Hepatocyte (in vitro differentiated cells): Measurements from ENCODE around the gene KCNC4. TPM values are rescaled to one million over a fixed set of nuclear protein-coding genes. Genes with fewer than 3 reads are reported as not detected.

Source experiments
- DNase-seq: peaks from one replicate; pipeline ENCODE4 v3.0.0-alpha.2; 2016; ENCODE audit warnings: low spot score
- H2AFZ ChIP-seq: fragments of 200-600 bp; sonication (generic); 2 replicates; pipeline ENCODE4 v1.6.0; 2016; ENCODE audit warnings: antibody characterized with exemption, mild to moderate bottlenecking
- H3K27ac ChIP-seq: fragments of 200-600 bp; sonication (generic); 2 replicates; pipeline ENCODE4 v1.5.1; 2016; ENCODE audit warnings: mild to moderate bottlenecking
- H3K27me3 ChIP-seq: fragments of 200-600 bp; sonication (generic); 2 replicates; pipeline ENCODE4 v1.6.1; 2016
- H3K36me3 ChIP-seq: fragments of 200-600 bp; sonication (generic); replicated peaks from 2 replicates; pipeline ENCODE4 v1.5.1; 2016; ENCODE audit warnings: low read depth; ENCODE audit not compliant: insufficient read depth
- H3K4me1 ChIP-seq: fragments of 200-600 bp; sonication (generic); 2 replicates; pipeline ENCODE4 v1.5.1; 2016; ENCODE audit warnings: mild to moderate bottlenecking, moderate library complexity; ENCODE audit not compliant: insufficient read depth
- H3K4me2 ChIP-seq: fragments of 200-600 bp; sonication (generic); 2 replicates; pipeline ENCODE4 v1.6.0; 2016
- H3K4me3 ChIP-seq: fragments of 200-600 bp; sonication (generic); 2 replicates; pipeline ENCODE4 v1.5.1; 2016; ENCODE audit warnings: mild to moderate bottlenecking
- H3K79me2 ChIP-seq: fragments of 200-600 bp; sonication (generic); 2 replicates; pipeline ENCODE4 v1.6.0; 2017; ENCODE audit warnings: mild to moderate bottlenecking
- H3K9me2 ChIP-seq: fragments of 200-600 bp; sonication (generic); replicated peaks from 2 replicates; pipeline ENCODE4 v1.6.0; 2017; ENCODE audit warnings: mild to moderate bottlenecking; ENCODE audit not compliant: insufficient read depth
- H3K9me3 ChIP-seq: fragments of 200-600 bp; sonication (generic); 2 replicates; pipeline ENCODE4 v1.5.1; 2016; ENCODE audit warnings: low read depth, mild to moderate bottlenecking
- H4K20me1 ChIP-seq: fragments of 200-600 bp; sonication (generic); 2 replicates; pipeline ENCODE4 v1.6.0; 2016; ENCODE audit warnings: mild to moderate bottlenecking; ENCODE audit not compliant: insufficient read depth, poor library complexity, severe bottlenecking
- EZH2 ChIP-seq: fragments of 200-600 bp; sonication (generic); IDR thresholded peaks from 2 replicates; pipeline ENCODE4 v1.6.1; 2016; ENCODE audit warnings: antibody characterized with exemption, mild to moderate bottlenecking, borderline replicate concordance
- EZH2phosphoT487 ChIP-seq: fragments of 200-600 bp; sonication (generic); IDR thresholded peaks from one replicate; pipeline ENCODE4 v1.6.1; 2018; ENCODE audit warnings: antibody characterized with exemption, mild to moderate bottlenecking, low read depth, moderate library complexity; ENCODE audit not compliant: unreplicated experiment, severe bottlenecking
- WGBS: methylation state at CpG from one replicate; pipeline ENCODE4 v1.1.6; 2016; ENCODE audit warnings: low lambda C conversion rate; ENCODE audit errors: missing lambda C conversion rate; 5-methylcytosine and 5-hydroxymethylcytosine counted together
- polyA plus RNA-seq: library from polyadenylated mRNA; unstranded; fragments of >200 nt; fragmentation: Nextera tagmentation; extraction: Ambion mirVana; gene quantifications from 2 replicates; pipeline ENCODE4 v1.2.1, GENCODE V29; 2016
- total RNA-seq: library from RNA; depleted of rRNA; stranded (reverse); fragments of >200 nt; gene quantifications from 2 replicates; pipeline ENCODE4 v1.2.3, GENCODE V29; 2014
- TF ChIP-seq, protein P1 (sequence below): fragments of 200-600 bp; sonication (generic); IDR thresholded peaks from 2 replicates; pipeline ENCODE4 v1.5.1; 2016; ENCODE audit warnings: antibody characterized with exemption, mild to moderate bottlenecking; ENCODE audit not compliant: poor library complexity

KCNC4 gene
- total and polyA plus RNA-seq, 2 experiments from 2014 or later = 1.3 to 4.6 TPM

DNA sequence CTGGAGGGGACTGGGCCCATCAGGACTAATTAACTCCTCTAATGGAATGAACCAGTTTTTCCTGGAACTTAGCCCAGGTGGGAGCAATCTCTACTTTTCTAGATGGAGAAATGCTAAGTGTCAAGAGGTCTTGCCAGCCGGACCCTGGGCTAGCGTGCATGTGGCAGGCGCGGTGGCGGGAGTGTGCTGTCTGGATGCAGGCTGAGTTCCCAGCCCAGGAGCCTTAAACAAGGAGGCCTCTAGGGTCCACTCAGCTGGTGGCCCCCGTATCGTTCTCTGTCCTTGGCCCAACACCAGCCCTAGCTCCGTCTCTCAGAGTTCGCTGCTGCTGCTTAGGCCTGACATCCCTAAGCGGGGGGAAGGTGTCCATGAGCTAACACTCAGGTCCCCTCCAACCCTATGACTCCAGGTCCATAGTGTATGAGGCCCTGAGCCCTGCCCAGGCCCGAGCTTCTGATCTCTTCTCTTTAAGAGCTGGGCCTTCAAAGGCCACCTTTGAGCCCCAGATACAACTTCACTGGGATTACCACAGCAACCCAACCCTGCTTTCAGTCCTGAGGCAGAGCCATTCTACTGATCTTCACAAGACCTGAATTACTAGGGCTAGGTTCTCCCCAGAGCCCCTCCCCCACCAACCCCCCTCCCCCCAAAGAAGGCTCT, 3.7 kb upstream of the KCNC4 start:
- no peaks in the 10 kb centered on the region for H3K9me3 ChIP-seq
- H2AFZ ChIP-seq = no peak overlapping the region
- H3K4me3 ChIP-seq = no peak overlapping the region
- no peaks in the 10 kb centered on the region for H3K9me2 ChIP-seq
- H3K4me1 ChIP-seq = peaks cover 15% of the 10 kb centered on the region
- TF ChIP-seq EZH2 = no peak
- TF ChIP-seq, protein P1, sequence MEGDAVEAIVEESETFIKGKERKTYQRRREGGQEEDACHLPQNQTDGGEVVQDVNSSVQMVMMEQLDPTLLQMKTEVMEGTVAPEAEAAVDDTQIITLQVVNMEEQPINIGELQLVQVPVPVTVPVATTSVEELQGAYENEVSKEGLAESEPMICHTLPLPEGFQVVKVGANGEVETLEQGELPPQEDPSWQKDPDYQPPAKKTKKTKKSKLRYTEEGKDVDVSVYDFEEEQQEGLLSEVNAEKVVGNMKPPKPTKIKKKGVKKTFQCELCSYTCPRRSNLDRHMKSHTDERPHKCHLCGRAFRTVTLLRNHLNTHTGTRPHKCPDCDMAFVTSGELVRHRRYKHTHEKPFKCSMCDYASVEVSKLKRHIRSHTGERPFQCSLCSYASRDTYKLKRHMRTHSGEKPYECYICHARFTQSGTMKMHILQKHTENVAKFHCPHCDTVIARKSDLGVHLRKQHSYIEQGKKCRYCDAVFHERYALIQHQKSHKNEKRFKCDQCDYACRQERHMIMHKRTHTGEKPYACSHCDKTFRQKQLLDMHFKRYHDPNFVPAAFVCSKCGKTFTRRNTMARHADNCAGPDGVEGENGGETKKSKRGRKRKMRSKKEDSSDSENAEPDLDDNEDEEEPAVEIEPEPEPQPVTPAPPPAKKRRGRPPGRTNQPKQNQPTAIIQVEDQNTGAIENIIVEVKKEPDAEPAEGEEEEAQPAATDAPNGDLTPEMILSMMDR = no peak
- no peak for TF ChIP-seq EZH2phosphoT487
- H3K27me3 ChIP-seq = peaks cover 7% of the 10 kb centered on the region
- no peaks in the 10 kb centered on the region for H3K79me2 ChIP-seq
- no peak for DNase-seq
- 87% methylated on average over 11 of the region's 11 CpGs for WGBS
- no peaks in the 10 kb centered on the region for H4K20me1 ChIP-seq
- no peaks in the 10 kb centered on the region for H3K36me3 ChIP-seq
- H3K4me2 ChIP-seq = no peak overlapping the region
- no peak overlapping the region for H3K27ac ChIP-seq

DNA sequence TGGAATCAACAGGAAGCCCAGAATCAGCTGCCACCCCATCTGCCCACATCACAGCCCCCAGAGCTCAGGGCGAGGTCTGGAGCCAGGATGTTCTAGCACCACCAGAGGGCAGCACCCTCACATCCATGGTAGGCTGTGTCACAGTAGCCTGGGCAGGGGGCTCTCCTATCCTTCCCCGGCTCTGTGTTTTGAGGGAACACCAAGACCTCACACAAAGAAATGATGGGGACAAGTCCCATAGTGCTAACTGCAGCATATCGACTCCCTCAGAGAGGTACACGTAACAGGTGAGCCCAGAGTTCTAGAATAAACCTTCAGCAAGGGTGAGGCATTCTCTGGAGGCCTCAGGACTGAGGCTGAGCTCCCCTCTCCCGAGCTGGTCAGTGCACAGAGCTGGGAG, 2.3 kb upstream of the KCNC4 start:
- WGBS = 35% methylated on average over 5 of the region's 5 CpGs
- H3K36me3 ChIP-seq = no peaks in the 10 kb centered on the region
- no peaks in the 10 kb centered on the region for H3K79me2 ChIP-seq
- H2AFZ ChIP-seq = no peak overlapping the region
- no peaks in the 10 kb centered on the region for H4K20me1 ChIP-seq
- H3K27ac ChIP-seq = no peak overlapping the region
- H3K4me2 ChIP-seq = no peak overlapping the region
- H3K9me2 ChIP-seq = no peaks in the 10 kb centered on the region
- H3K9me3 ChIP-seq = no peaks in the 10 kb centered on the region
- peaks cover 22% of the 10 kb centered on the region for H3K27me3 ChIP-seq
- peaks cover 19% of the 10 kb centered on the region for H3K4me1 ChIP-seq
- peak; percentile 81 for DNase-seq
- TF ChIP-seq, protein P1 = peak; percentile 85
- TF ChIP-seq EZH2 = no peak
- H3K4me3 ChIP-seq = no peak overlapping the region

DNA sequence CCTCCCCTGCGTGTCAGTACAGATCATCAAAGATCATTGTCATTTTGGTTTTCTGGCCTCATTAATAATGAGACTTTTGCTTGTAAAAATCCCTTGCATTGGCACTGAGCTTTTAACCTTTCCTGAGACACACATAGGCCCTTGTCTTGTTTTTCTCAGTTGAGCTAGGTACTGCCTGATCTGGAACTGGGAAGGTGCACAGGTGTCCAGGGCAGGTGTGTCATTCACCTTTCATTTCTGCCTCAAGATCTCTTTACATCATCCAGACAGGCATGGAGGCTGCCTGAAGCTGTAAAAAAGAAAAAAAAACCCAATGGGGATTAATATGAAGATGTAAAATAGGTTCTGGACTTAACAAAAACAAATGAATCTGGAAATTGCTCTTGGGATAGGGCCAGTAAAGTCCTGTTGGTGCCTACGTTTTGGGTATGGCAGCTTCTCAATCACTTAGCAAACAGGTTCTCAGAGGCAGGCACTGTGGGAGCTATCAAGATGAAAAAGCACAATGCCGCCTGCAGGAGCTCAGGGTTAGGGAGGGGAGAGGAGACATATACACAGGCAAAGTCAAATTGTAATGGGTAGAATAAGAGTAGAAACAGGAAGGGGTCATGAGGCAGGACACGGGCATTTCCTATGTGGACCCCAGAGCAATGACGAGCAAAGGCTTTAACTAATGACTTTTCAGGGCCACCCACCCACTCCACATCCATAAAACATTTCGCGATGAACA, 1.0 kb upstream of the KCNC4 start:
- H4K20me1 ChIP-seq = no peaks in the 10 kb centered on the region
- TF ChIP-seq, protein P1 = no peak
- no peak for TF ChIP-seq EZH2
- no peak for TF ChIP-seq EZH2phosphoT487
- no peaks in the 10 kb centered on the region for H3K9me2 ChIP-seq
- H3K4me2 ChIP-seq = peak overlapping the region; percentile 99
- H3K36me3 ChIP-seq = no peaks in the 10 kb centered on the region
- 42% methylated on average over 7 of the region's 7 CpGs for WGBS
- H3K79me2 ChIP-seq = no peaks in the 10 kb centered on the region
- peaks cover 34% of the 10 kb centered on the region for H3K27me3 ChIP-seq
- no peak overlapping the region for H3K27ac ChIP-seq
- DNase-seq = no peak
- no peak overlapping the region for H2AFZ ChIP-seq
- peaks cover 11% of the 10 kb centered on the region for H3K4me1 ChIP-seq
- H3K4me3 ChIP-seq = no peak overlapping the region
- no peaks in the 10 kb centered on the region for H3K9me3 ChIP-seq
